ENCODE measurements around the gene DQX1. TPM values are rescaled to one million over a fixed set of nuclear protein-coding genes. Genes with fewer than 3 reads are reported as not detected.

The DQX1 gene
- total and polyA plus RNA-seq, 9 of the 15 experiments (the other 6 are each of a cell fraction or from before 2014, with no cell fraction given): 0.04 to 0.38 (median 0.18) TPM; not detected in 1

- peaks cover 19% of the 10 kb centered on the region for H3K79me2 ChIP-seq (ENCODE audit: control insufficient read depth, insufficient read depth, low read length)
- no peaks in the 10 kb centered on the region for H3K9me1 ChIP-seq (ENCODE audit: control insufficient read depth, insufficient read depth, low read length)
- in situ Hi-C loops (cut with MboI) (no loop called here), intact Hi-C loops (cut with micrococcal nuclease) (no loop called here)
- DNase-seq (ENCODE audit: extremely low read depth in 1 of 4, low spot score in 3 of 4) (no peak), FAIRE-seq (no peak), ATAC-seq (no peak)
- H4K20me1 ChIP-seq (replicated peaks; ENCODE audit: control insufficient read depth, insufficient read depth, low read length): no peaks in the 10 kb centered on the region
- H3K4me3 ChIP-seq: no peak within 1 kb of the TSS
- WGBS (ENCODE audit: insufficient coverage, low coverage, missing lambda C conversion rate): 96% methylated on average over 30 of the region's 65 CpGs
- H3K27ac ChIP-seq (ENCODE audit: extremely low read depth, low read depth, low read length): no peak within 1 kb of the TSS
- H3K9ac ChIP-seq (ENCODE audit: insufficient read depth in 1 of 2, low read depth in 2 of 2, low read length in 2 of 2): no peak within 1 kb of the TSS
- no peaks in the 10 kb centered on the region for H3K9me3 ChIP-seq (replicated peaks; ENCODE audit: control insufficient read depth, insufficient read depth, low read depth, low read length)
- peaks cover under 1% of the 10 kb centered on the region; the same call in 1 of the 3 replicates for H3K36me3 ChIP-seq (ENCODE audit: control insufficient read depth, insufficient read depth, low read length)
- no peaks in the 10 kb centered on the region for H3K27me3 ChIP-seq (ENCODE audit: control insufficient read depth in 2 of 2, insufficient read depth in 2 of 2, low read length in 2 of 2)
- no peak within 1 kb of the TSS for H3K4me2 ChIP-seq (ENCODE audit: insufficient read depth, low read length)
- no TSS peak for BruUV-seq (replicated peaks)
- H3K4me1 ChIP-seq (replicated peaks in 1 of 2; ENCODE audit: control insufficient read depth in 2 of 2, insufficient read depth in 2 of 2, low read length in 2 of 2): peaks cover 15 to 50% of the 10 kb centered on the region in 2 experiments; a peak in 4 of 5 replicates
- TF ChIP-seq SPI1 (IDR thresholded peaks at IDR 0.05; ENCODE audit: borderline replicate concordance, low read depth, low read length) (no peak), POLR2G (IDR thresholded peaks at IDR 0.05; ENCODE audit: low read depth, low read length) (peak; percentile 75), HNRNPK (IDR thresholded peaks at IDR 0.05; ENCODE audit: low read depth, low read length, poor library complexity, severe bottlenecking) (no peak), ZNF584 (CRISPR knock-in tag; IDR thresholded peaks at IDR 0.05; ENCODE audit: low read depth) (no peak), ZBTB1 (CRISPR knock-in tag; IDR thresholded peaks at IDR 0.05; ENCODE audit: borderline replicate concordance, low read depth) (no peak)
- H2AFZ ChIP-seq (ENCODE audit: low read depth, low read length): no peak within 1 kb of the TSS
- ChIA-PET POLR2A (interaction anchor here (0.7 to 2.4 kb wide), 3 partner anchors 9 to 1114 kb away, joined by 3 to 13 read pairs (median 13); partner anchors contain the start of gene ALMS1), CTCF (ENCODE audit: low intra/inter-chr PET ratio) (no interaction called here)
Observed at GRCh38 chr2:74499267-74499939, 26.6 kb downstream of the DQX1 start, which contains the start of gene LBX2. Gene LBX2 (minus strand): TSS chr2:74499603. CDS start chr2:74499537, 66 bp downstream.

All from K562 (cell line).